Adrenal gland (tissue), 12 donors: Measurements from ENCODE around the gene RPS6KA4. TPM values are rescaled to one million over a fixed set of nuclear protein-coding genes. Genes with fewer than 3 reads are reported as not detected.
A peak's percentile ranks its signal among the peaks of the same experiment; 100 is the strongest.

Experiments used
- DNase-seq, 7 donors: peaks; one replicate each; pipeline ENCODE4 v3.0.0-alpha.2; 2019 to 2020
- H3K27ac ChIP-seq, 5 donors: fragments of 200-600 bp; sonication (generic) in 4 of 5; 1 replicate in 3 of 5; 2 replicates in 2 of 5; pipeline versions ENCODE4 v1.5.1 to v1.8.0; 2016 to 2020; ENCODE audit warnings: mild to moderate bottlenecking in 1 of 5
- H3K27me3 ChIP-seq: fragments of 200-600 bp; 2 replicates; pipeline ENCODE4 v1.8.0; 2021
- H3K36me3 ChIP-seq, 2 donors: fragments of 200-600 bp; replicated peaks in 1 of 2; 1 replicate in 1 of 2; 2 replicates in 1 of 2; pipeline versions ENCODE4 v1.5.1 to v1.8.0; 2018 to 2022
- H3K4me1 ChIP-seq, 2 donors: fragments of 200-600 bp; replicated peaks in 1 of 2; 1 replicate in 1 of 2; 2 replicates in 1 of 2; pipeline versions ENCODE4 v1.5.1 to v1.8.0; 2018 to 2021
- H3K4me3 ChIP-seq, 4 donors: fragments of 200-600 bp; sonication (generic) in 3 of 4; one replicate each; pipeline ENCODE4 v1.5.1; 2016 to 2018
- H3K9me3 ChIP-seq, 3 donors: fragments of 200-600 bp; sonication (generic) in 1 of 3; replicated peaks in 1 of 3; 1 replicate in 2 of 3; 2 replicates in 1 of 3; pipeline versions ENCODE4 v1.5.1 to v1.8.0; 2016 to 2021
- CTCF ChIP-seq, 6 experiments: fragments of 450-650 bp in 4 of 6; fragments of 200-600 bp in 2 of 6; sonication (generic) in 1 of 6; IDR thresholded peaks; 1 replicate in 5 of 6; 2 replicates in 1 of 6; pipeline versions ENCODE4 v1.5.1 to v1.8.0; 2016 to 2021; ENCODE audit warnings: antibody characterized with exemption in 6 of 6, mild to moderate bottlenecking in 2 of 6, moderate library complexity in 1 of 6
- POLR2A ChIP-seq, 2 donors: fragments of 450-650 bp; IDR thresholded peaks; one replicate each; pipeline ENCODE4 v1.6.1; 2017; ENCODE audit warnings: antibody characterized with exemption in 2 of 2, mild to moderate bottlenecking in 2 of 2, moderate library complexity in 1 of 2
- WGBS, 4 donors: extraction: QIAGEN DNeasy Blood & Tissue Kit in 2 of 4; methylation state at CpG; one replicate each; pipeline versions ENCODE4 v1.1.5 to v1.1.7; 2013 to 2017; 5-methylcytosine and 5-hydroxymethylcytosine counted together
- intact Hi-C, 2 donors: fragments of 100-400 bp; cut with DNase I; formaldehyde crosslinking; loops; one replicate each; pipeline versions ENCODE4 v1.14.1 to v1.15.0; 2022 to 2023
- polyA plus RNA-seq, 3 donors: library from polyadenylated mRNA; stranded (reverse); fragments of 200-250 nt in 2 of 3; fragments of 350-450 nt in 1 of 3; fragmentation: Illumina TruSeq in 1 of 3; extraction: RNeasy Lipid Tissue Mini Kit (QIAGEN cat#74804) in 1 of 3; gene quantifications; one replicate each; pipeline ENCODE4 v1.2.3, GENCODE V29; 2013 to 2014
- total RNA-seq, 9 donors: library from RNA; depleted of rRNA in 4 of 9; stranded (reverse); fragments of >200 nt in 4 of 9; fragments of 120-200 nt in 1 of 9; fragmentation: NEBNext Ultra II Directional in 1 of 9; extraction: Animal tissue kit (Norgen Biotek cat#: 25700) in 1 of 9; gene quantifications; one replicate each; pipeline versions ENCODE4 v1.1.0 to v1.2.4, GENCODE V29; 2013 to 2023
- donor health status: healthy with polysubstance abuse.
- donor health status: Bipolar disorder and iron deficiency.
- donor health status: DM: yes; HTN: yes; CAD: no.
- donor health status: DM: no; HTN: no; CAD: no.
- donor health status: DM: no; HTN: no; CAD: no.
- donor health status: DM: yes; HTN: yes; CAD: no.

Gene RPS6KA4
- total and polyA plus RNA-seq, 12 donors = 4.9 to 89.3 (median 26.3) TPM

DNA sequence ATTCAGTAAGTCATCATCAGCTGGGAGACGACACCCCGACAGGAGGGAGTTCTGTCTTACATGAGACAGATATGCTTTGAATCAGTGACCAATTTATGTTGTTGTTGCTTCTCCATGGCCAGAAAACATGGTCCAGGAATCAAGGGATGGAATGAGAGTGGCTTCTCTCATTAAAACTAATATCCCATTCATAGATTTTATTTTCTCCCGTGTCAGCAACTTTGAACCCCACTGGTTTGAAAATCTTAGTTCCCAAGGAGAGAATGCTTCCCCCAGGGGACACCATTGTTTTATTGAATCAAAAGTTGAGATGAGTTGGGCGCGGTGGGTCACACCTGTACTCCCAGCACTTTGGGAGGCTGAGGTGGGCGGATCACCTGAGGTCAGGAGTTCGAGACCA lies 42.8 kb downstream of the RPS6KA4 start:
- no peak for TF ChIP-seq POLR2A (IDR thresholded peaks at IDR 0.05)
- TF ChIP-seq CTCF (IDR thresholded peaks at IDR 0.05) = no peak
- intact Hi-C loops = no loop called here
- Histone ChIP-seq H3K27me3 (no peaks in the 10 kb centered on the region), H3K9me3 (no peaks in the 10 kb centered on the region), H3K27ac (no peak overlapping the region), H3K4me3 (no peak overlapping the region), H3K36me3 (no peaks in the 10 kb centered on the region), H3K4me1 (peaks cover 0 to 6% of the 10 kb centered on the region in 2 donors)
- DNase-seq = no peak
- WGBS, 4 donors = 87 to 94% (median 92%) methylated on average over 7 of the region's 7 CpGs

DNA sequence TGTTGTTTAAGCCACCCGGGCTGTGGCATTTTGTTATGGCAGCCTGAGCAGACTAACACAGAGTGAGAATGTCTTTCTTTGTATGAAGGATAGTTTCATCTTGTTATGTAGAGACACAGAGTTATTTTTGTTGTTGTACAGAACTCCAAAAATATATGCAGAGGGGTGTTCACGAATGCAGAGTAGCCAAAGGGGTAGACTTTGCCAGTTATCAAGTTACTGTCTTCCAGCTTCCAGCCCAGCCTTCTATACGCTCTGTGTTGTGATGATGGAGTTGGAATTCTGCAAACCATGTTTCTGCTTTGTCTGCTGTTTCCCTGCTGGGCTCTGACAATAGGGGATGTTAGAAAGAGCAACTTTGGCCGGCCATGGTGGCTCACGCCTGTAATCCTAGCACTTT lies 44.1 kb downstream of the RPS6KA4 start:
- TF ChIP-seq POLR2A (IDR thresholded peaks at IDR 0.05) = no peak
- no peak for TF ChIP-seq CTCF (IDR thresholded peaks at IDR 0.05)
- 70 to 83% (median 81%) methylated on average over 5 of the region's 5 CpGs for WGBS, 4 donors
- intact Hi-C loops = no loop called here

DNA sequence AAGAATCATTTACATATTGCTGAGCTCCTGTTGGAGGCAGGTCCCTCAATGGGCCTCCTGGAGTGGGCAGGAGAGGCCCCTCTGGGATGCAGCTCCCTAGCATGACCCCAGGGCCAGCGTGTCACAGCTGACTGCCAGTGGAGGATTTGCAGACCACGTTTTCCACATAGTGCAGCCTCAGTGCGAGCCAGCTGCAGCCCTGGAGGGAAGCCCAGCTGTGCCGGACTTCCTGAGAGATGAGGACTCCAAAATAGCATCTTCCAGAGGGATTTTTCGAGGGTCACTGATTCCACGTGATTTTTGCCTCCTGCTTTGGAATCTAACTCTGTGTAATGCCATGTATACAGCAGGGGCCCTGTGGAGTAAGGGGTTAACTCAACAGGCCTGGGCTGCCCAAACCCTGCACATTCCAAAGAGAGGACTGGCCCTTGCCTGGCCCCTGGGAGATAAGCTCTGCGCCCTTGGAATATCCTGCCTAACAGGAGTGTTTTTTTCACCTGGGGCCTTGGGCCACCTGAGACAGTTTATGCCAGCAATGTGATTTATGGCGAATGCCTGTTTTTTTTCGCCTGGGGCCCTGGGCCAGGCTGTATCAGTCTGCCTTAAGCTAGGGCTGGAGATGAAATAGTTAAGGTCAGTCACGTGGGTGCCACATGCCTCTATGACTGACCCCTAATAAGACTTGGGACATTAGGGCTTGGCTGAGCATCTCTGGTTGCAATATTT lies 47.4 kb downstream of the RPS6KA4 start:
- Histone ChIP-seq H3K4me1 (no peaks in the 10 kb centered on the region), H3K27ac (peak overlapping the region in 2 of 5 donors; percentile 33 to 54), H3K9me3 (no peaks in the 10 kb centered on the region), H3K4me3 (no peak overlapping the region), H3K36me3 (no peaks in the 10 kb centered on the region), H3K27me3 (no peaks in the 10 kb centered on the region)
- WGBS, 4 donors = 36 to 65% (median 47%) methylated on average over 9 to 10 of the region's 10 CpGs
- TF ChIP-seq CTCF (IDR thresholded peaks at IDR 0.05) (no peak), POLR2A (IDR thresholded peaks at IDR 0.05) (no peak)
- intact Hi-C loops = no loop called here
- peak in 4 of 7 donors; percentile 17 to 65 (median 34) for DNase-seq

More for the DNA sequence above, 44.1 kb downstream of the RPS6KA4 start:
- Histone ChIP-seq H3K36me3 (no peaks in the 10 kb centered on the region), H3K27ac (no peak overlapping the region), H3K4me1 (peaks cover 0 to 6% of the 10 kb centered on the region in 2 donors), H3K27me3 (no peaks in the 10 kb centered on the region), H3K9me3 (no peaks in the 10 kb centered on the region), H3K4me3 (no peak overlapping the region)
- no peak for DNase-seq

GRCh38 chr11:64407221-64407620 lies 48.3 kb downstream of the RPS6KA4 start:
- DNase-seq = no peak
- no peaks in the 10 kb centered on the region for H3K9me3 ChIP-seq
- no peak overlapping the region for H3K4me3 ChIP-seq
- no peaks in the 10 kb centered on the region for H3K27me3 ChIP-seq
- no peaks in the 10 kb centered on the region for H3K4me1 ChIP-seq
- H3K27ac ChIP-seq = no peak overlapping the region
- no peaks in the 10 kb centered on the region for H3K36me3 ChIP-seq
- TF ChIP-seq POLR2A (IDR thresholded peaks at IDR 0.05) (no peak), CTCF (IDR thresholded peaks at IDR 0.05) (no peak)
- intact Hi-C loops = no loop called here
- WGBS, 4 donors = 83 to 96% (median 88%) methylated on average over 11 of the region's 11 CpGs
